Adipocyte (in vitro differentiated cells): ENCODE results near the gene EIF2S3.

Experiments
- DNase-seq: peaks from one replicate; pipeline ENCODE4 v3.0.0-alpha.2; 2015; ENCODE audit warnings: low read depth
- H3K27me3 ChIP-seq: replicated peaks from 2 replicates; pipeline ENCODE4 v1.7.0; 2013; ENCODE audit warnings: mild to moderate bottlenecking, low read length, moderate library complexity; ENCODE audit not compliant: control insufficient read depth, insufficient read depth
- H3K36me3 ChIP-seq: 2 replicates; pipeline ENCODE4 v1.7.0; 2013; ENCODE audit warnings: low read length, mild to moderate bottlenecking, moderate library complexity; ENCODE audit not compliant: control insufficient read depth, insufficient read depth, severe bottlenecking
- H3K4me1 ChIP-seq: 2 replicates; pipeline ENCODE4 v1.7.0; 2013; ENCODE audit warnings: mild to moderate bottlenecking, low read length, moderate library complexity; ENCODE audit not compliant: control insufficient read depth, insufficient read depth
- H3K4me3 ChIP-seq: 2 replicates; pipeline ENCODE4 v1.7.0; 2013; ENCODE audit warnings: mild to moderate bottlenecking, low read length, moderate library complexity
- H3K9ac ChIP-seq: 2 replicates; pipeline ENCODE4 v1.7.0; 2013; ENCODE audit warnings: mild to moderate bottlenecking, low read length, moderate library complexity
- H3K9me3 ChIP-seq: 2 replicates; pipeline ENCODE4 v1.7.0; 2013; ENCODE audit warnings: mild to moderate bottlenecking, low read length, moderate library complexity; ENCODE audit not compliant: control insufficient read depth

Gene EIF2S3

DNA sequence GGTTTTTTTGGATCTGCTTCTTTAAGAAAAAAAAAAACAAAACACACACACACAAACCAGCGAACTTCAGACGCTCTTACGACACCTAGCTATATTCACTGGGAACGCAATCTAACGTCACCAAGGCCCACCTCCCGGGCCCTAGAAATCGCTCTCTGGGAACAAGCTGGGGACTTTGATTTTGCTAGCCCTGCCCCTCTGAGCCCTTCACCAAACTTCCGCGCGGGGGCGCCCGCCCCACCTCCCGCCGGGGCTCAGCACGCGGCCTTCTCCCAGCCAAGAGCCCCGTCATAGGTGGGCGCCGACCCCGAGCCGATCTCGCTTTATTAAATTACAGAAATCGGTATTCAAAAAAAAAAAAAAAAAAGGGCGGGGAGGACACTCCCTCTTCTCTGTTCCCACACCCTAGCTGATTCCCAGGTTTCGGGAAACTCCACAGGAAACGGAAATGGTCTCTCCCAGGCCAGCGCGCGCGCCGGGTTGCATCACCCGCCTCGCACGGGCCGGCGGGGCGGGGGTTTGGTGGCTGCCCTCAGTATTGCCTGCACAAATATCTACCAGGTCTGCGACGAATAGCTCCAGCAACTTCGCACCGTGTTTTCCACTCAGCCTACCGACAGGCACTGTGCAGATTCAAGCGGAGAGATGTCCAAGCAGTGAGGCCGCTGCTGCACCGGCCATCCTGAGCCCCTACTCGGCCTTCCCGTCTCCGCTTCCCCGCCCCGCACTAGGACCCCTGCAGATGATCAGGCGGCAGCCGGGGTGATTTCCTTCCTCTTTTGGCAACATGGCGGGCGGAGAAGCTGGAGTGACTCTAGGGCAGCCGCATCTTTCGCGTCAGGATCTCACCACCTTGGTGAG is at the start of gene EIF2S3:
EIF2S3 (plus strand) TSS at position 775 of the 861 bp plus-strand sequence; CDS start at position 788, 13 bp downstream.
- Histone ChIP-seq H3K36me3 (peaks cover 18% of the 10 kb centered on the region), H3K4me1 (peaks cover 3% of the 10 kb centered on the region), H3K27me3 (no peaks in the 10 kb centered on the region), H3K9me3 (no peaks in the 10 kb centered on the region), H3K9ac (no peak within 1 kb of the TSS), H3K4me3 (no peak within 1 kb of the TSS)
- peak; percentile 98 for DNase-seq

- no peak for DNase-seq
- H3K9ac ChIP-seq, result no peak overlapping the region
- H3K36me3 ChIP-seq, result peaks cover 5% of the 10 kb centered on the region
These were observed 49.7 kb upstream of the EIF2S3 start for GRCh38 chrX:24005028-24005427.

GRCh38 chrX:24005867-24006266 is 48.9 kb upstream of the EIF2S3 start:
- Histone ChIP-seq H3K4me3 (no peak overlapping the region), H3K36me3 (peaks cover 5% of the 10 kb centered on the region), H3K27me3 (peaks cover 8% of the 10 kb centered on the region), H3K4me1 (no peaks in the 10 kb centered on the region), H3K9me3 (no peaks in the 10 kb centered on the region), H3K9ac (no peak overlapping the region)
- no peak for DNase-seq

More at GRCh38 chrX:24005028-24005427, 49.7 kb upstream of the EIF2S3 start:
- Histone ChIP-seq H3K4me1 (no peaks in the 10 kb centered on the region), H3K4me3 (no peak overlapping the region), H3K27me3 (peaks cover 8% of the 10 kb centered on the region), H3K9me3 (no peaks in the 10 kb centered on the region)

- peaks cover 5% of the 10 kb centered on the region for H3K27me3 ChIP-seq
These were observed 42.5 kb upstream of the EIF2S3 start for GRCh38 chrX:24012266-24012665.

GRCh38 chrX:24014388-24015018 is 40.3 kb upstream of the EIF2S3 start:
- H3K27me3 ChIP-seq, result peaks cover 4% of the 10 kb centered on the region

More at GRCh38 chrX:24012266-24012665, 42.5 kb upstream of the EIF2S3 start:
- Histone ChIP-seq H3K9me3 (no peaks in the 10 kb centered on the region), H3K36me3 (no peaks in the 10 kb centered on the region), H3K4me3 (no peak overlapping the region), H3K9ac (no peak overlapping the region), H3K4me1 (no peaks in the 10 kb centered on the region)
- DNase-seq, result no peak

DNA sequence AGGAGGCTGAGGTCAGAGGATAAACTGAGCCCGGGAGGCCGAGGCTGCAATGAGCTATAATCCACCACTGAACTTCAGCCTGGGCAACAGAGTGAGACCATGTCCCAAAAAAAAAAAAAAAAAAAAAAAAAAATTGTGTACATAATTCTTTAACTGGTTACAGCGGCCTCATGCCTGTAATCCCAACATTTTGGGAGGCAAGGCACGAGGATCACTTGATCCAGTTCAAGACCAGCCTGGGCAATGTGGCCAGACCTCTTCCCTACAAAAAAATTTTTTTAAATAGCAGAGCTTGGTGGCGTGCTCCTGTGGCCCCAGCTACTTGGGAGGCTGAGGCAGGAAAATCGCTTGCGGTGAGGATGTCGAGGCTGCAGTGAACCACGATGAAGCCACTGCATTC is 37.1 kb upstream of the EIF2S3 start:
- Histone ChIP-seq H3K4me3 (no peak overlapping the region), H3K27me3 (peaks cover 7% of the 10 kb centered on the region), H3K4me1 (peaks cover 7% of the 10 kb centered on the region), H3K9ac (no peak overlapping the region), H3K9me3 (no peaks in the 10 kb centered on the region), H3K36me3 (no peaks in the 10 kb centered on the region)
- DNase-seq, result no peak

More at GRCh38 chrX:24014388-24015018, 40.3 kb upstream of the EIF2S3 start:
- no peak for DNase-seq
- no peaks in the 10 kb centered on the region for H3K9me3 ChIP-seq
- no peak overlapping the region for H3K9ac ChIP-seq
- H3K36me3 ChIP-seq, result no peaks in the 10 kb centered on the region
- no peak overlapping the region for H3K4me3 ChIP-seq
- H3K4me1 ChIP-seq, result peaks cover under 1% of the 10 kb centered on the region

GRCh38 chrX:24018809-24019208 is 35.9 kb upstream of the EIF2S3 start:
- peak; percentile 36 for DNase-seq
- Histone ChIP-seq H3K36me3 (no peaks in the 10 kb centered on the region), H3K27me3 (peaks cover 7% of the 10 kb centered on the region), H3K9me3 (no peaks in the 10 kb centered on the region), H3K4me3 (no peak overlapping the region), H3K4me1 (peaks cover 7% of the 10 kb centered on the region), H3K9ac (no peak overlapping the region)

- Histone ChIP-seq H3K27me3 (peaks cover 7% of the 10 kb centered on the region), H3K9me3 (no peaks in the 10 kb centered on the region), H3K4me3 (no peak overlapping the region), H3K9ac (no peak overlapping the region), H3K36me3 (no peaks in the 10 kb centered on the region), H3K4me1 (peaks cover 7% of the 10 kb centered on the region)
- no peak for DNase-seq
These were observed 35.3 kb upstream of the EIF2S3 start for GRCh38 chrX:24019448-24019847.

DNA sequence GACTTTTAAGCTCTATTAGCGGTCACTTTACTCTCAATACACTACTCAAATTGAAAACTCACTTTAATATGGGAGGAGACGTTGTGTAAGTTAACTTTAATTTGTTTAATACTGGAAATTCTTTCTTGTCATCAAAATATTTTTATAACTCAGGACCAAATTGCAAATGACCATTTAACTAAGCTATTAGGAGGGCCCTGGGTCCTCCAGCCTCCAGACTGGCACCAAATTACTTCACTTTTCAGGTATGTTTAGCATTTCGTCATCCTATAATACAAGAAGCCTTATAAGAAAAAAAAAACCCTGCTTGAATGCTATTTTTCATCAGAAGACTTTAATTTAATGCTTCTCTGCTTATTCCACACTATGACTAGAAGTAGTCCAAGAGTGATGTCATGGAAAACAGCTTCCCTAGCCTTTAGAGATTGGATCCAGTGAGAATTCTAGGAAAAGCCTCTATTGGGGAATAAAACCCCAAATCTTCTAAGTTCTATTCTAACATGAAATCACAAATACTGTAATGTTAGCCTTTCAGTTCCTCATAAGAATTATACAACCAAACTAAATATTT is 34.4 kb upstream of the EIF2S3 start:
- peaks cover 7% of the 10 kb centered on the region for H3K27me3 ChIP-seq
- peak; percentile 50 for DNase-seq
- no peaks in the 10 kb centered on the region for H3K36me3 ChIP-seq
- H3K9me3 ChIP-seq, result no peaks in the 10 kb centered on the region
- no peak overlapping the region for H3K9ac ChIP-seq
- H3K4me3 ChIP-seq, result no peak overlapping the region
- H3K4me1 ChIP-seq, result peaks cover 7% of the 10 kb centered on the region

DNA sequence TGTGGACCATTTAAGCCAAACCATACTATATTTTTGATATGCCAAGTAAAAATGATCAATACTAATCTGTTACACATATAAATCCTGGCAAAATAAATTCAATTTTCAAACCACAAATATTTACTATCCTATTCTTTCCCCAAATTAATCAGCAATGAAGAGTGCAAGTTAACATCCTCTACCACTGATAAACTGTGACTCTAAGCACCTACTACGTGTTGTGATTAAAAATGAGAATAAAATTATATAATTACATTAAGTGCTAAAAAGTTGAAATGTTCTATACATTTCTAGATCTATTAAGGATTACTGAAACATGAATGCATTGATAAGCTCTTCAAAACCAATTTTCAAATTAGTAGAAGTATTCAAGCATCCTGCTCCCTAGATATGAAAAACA is 31.2 kb upstream of the EIF2S3 start:
- H3K36me3 ChIP-seq, result no peaks in the 10 kb centered on the region
- peaks cover 3% of the 10 kb centered on the region for H3K27me3 ChIP-seq
- no peaks in the 10 kb centered on the region for H3K9me3 ChIP-seq
- H3K4me3 ChIP-seq, result peak overlapping the region; percentile 80
- no peak for DNase-seq
- peak overlapping the region; percentile 81 for H3K9ac ChIP-seq
- H3K4me1 ChIP-seq, result peaks cover 7% of the 10 kb centered on the region

- H3K4me3 ChIP-seq, result peak overlapping the region; percentile 80
- peak; percentile 39 for DNase-seq
- peaks cover 7% of the 10 kb centered on the region for H3K4me1 ChIP-seq
- H3K9me3 ChIP-seq, result no peaks in the 10 kb centered on the region
- peaks cover 3% of the 10 kb centered on the region for H3K27me3 ChIP-seq
- H3K36me3 ChIP-seq, result no peaks in the 10 kb centered on the region
- H3K9ac ChIP-seq, result peak overlapping the region; percentile 81
These were observed 30.6 kb upstream of the EIF2S3 start for GRCh38 chrX:24023972-24024669.
